Right lobe of liver (tissue), 6 donors: ENCODE results near the gene RNGTT. TPM values are rescaled to one million over a fixed set of nuclear protein-coding genes. Genes with fewer than 3 reads are reported as not detected.

Source experiments
- ATAC-seq, 4 donors: fragments of 200-7000 bp; cut with Tn5 transposase; one replicate each; pipeline ENCODE4 v1.9.1; 2020; ENCODE audit warnings: mild to moderate bottlenecking in 4 of 4, moderate library complexity in 4 of 4
- DNase-seq, 3 donors: peaks; one replicate each; pipeline ENCODE4 v3.0.0-alpha.2; 2020
- H3K27ac ChIP-seq, 3 donors: fragments of 200-600 bp; one replicate each; pipeline ENCODE4 v1.8.0; 2022
- H3K27me3 ChIP-seq, 2 donors: fragments of 200-600 bp; one replicate each; pipeline ENCODE4 v1.8.0; 2022
- H3K36me3 ChIP-seq, 4 donors: fragments of 200-600 bp; sonication (generic) in 1 of 4; one replicate each; pipeline versions ENCODE4 v1.5.1 to v1.8.0; 2017 to 2022; ENCODE audit warnings: control low read depth in 1 of 4
- H3K4me1 ChIP-seq, 4 donors: fragments of 200-600 bp; sonication (generic) in 1 of 4; one replicate each; pipeline versions ENCODE4 v1.5.1 to v1.8.0; 2017 to 2022; ENCODE audit warnings: control low read depth in 1 of 4
- H3K4me3 ChIP-seq, 3 donors: fragments of 200-600 bp; one replicate each; pipeline ENCODE4 v1.8.0; 2022
- H3K9me3 ChIP-seq, 4 donors: fragments of 200-600 bp; sonication (generic) in 1 of 4; one replicate each; pipeline versions ENCODE4 v1.5.1 to v1.8.0; 2017 to 2022; ENCODE audit warnings: control low read depth in 1 of 4
- CTCF ChIP-seq, 4 donors: fragments of 200-600 bp in 3 of 4; fragments of 450-650 bp in 1 of 4; IDR thresholded peaks; one replicate each; pipeline versions ENCODE4 v1.5.1 to v1.8.0; 2016 to 2022; ENCODE audit warnings: antibody characterized with exemption in 4 of 4, mild to moderate bottlenecking in 2 of 4
- POLR2A ChIP-seq: fragments of 450-650 bp; IDR thresholded peaks from one replicate; pipeline ENCODE4 v1.6.1; 2017; ENCODE audit warnings: antibody characterized with exemption, mild to moderate bottlenecking
- WGBS: methylation state at CpG from one replicate; pipeline ENCODE4 v1.1.6; 2018; ENCODE audit warnings: low coverage, low lambda C conversion rate; ENCODE audit not compliant: insufficient coverage; ENCODE audit errors: missing lambda C conversion rate; 5-methylcytosine and 5-hydroxymethylcytosine counted together
- intact Hi-C, 2 donors: fragments of 100-400 bp; cut with DNase I; formaldehyde crosslinking; loops; one replicate each; pipeline versions ENCODE4 v1.11.2 to v1.14.1; 2022
- total RNA-seq, 6 experiments: library from RNA; depleted of rRNA in 2 of 6; stranded (reverse); fragments of >200 nt in 2 of 6; fragmentation: NEBNext Ultra II Directional in 3 of 6; extraction: Animal tissue kit (Norgen Biotek cat#: 25700) in 3 of 6; gene quantifications; one replicate each; pipeline versions ENCODE4 v1.1.0 to v1.2.4, GENCODE V29; 2016 to 2023
- donor health status: DM: no; HTN: yes; CAD: no.
- donor health status: DM: no; HTN: no; CAD: no.
- donor health status: DM: no; HTN: no; CAD: no.
- donor health status: DM: no; HTN: yes; CAD: no.
- donor health status: DM: no; HTN: yes; CAD: no.

RNGTT gene
- total RNA-seq, 6 experiments from 2014 or later: 5.7 to 11.2 (median 6.5) TPM

- Histone ChIP-seq H3K4me1 (no peaks in the 10 kb centered on the region), H3K27ac (no peak overlapping the region), H3K9me3 (no peaks in the 10 kb centered on the region), H3K36me3 (no peaks in the 10 kb centered on the region), H3K27me3 (no peaks in the 10 kb centered on the region), H3K4me3 (no peak overlapping the region)
- DNase-seq (no peak), ATAC-seq (no peak)
- intact Hi-C loops: no loop called here
- WGBS: 74% methylated on average over 2 of the region's 2 CpGs
- no peak for TF ChIP-seq CTCF (IDR thresholded peaks at IDR 0.05)
- TF ChIP-seq POLR2A: no peak
Observed at GRCh38 chr6:88760091-88760490, 203.3 kb downstream of the RNGTT start.

- Histone ChIP-seq H3K27me3 (no peaks in the 10 kb centered on the region), H3K4me1 (no peaks in the 10 kb centered on the region), H3K27ac (no peak overlapping the region), H3K4me3 (no peak overlapping the region), H3K36me3 (no peaks in the 10 kb centered on the region), H3K9me3 (no peaks in the 10 kb centered on the region)
- intact Hi-C loops: no loop called here
- no peak for DNase-seq
- TF ChIP-seq CTCF (IDR thresholded peaks at IDR 0.05) (no peak), POLR2A (no peak)
- no peak for ATAC-seq
- 95% methylated on average over 2 of the region's 2 CpGs for WGBS
Observed at GRCh38 chr6:88750936-88751335, 212.5 kb downstream of the RNGTT start.

GRCh38 chr6:88749849-88750248, 213.6 kb downstream of the RNGTT start:
- H3K9me3 ChIP-seq: no peaks in the 10 kb centered on the region
- intact Hi-C loops: no loop called here
- DNase-seq (no peak), ATAC-seq (no peak)
- H3K27me3 ChIP-seq: no peaks in the 10 kb centered on the region
- H3K4me1 ChIP-seq: no peaks in the 10 kb centered on the region
- 100% methylated on average over 1 of the region's 1 CpG for WGBS
- H3K4me3 ChIP-seq: no peak overlapping the region
- TF ChIP-seq POLR2A (no peak), CTCF (IDR thresholded peaks at IDR 0.05) (no peak)
- no peaks in the 10 kb centered on the region for H3K36me3 ChIP-seq
- no peak overlapping the region for H3K27ac ChIP-seq

- Histone ChIP-seq H3K9me3 (no peaks in the 10 kb centered on the region), H3K27me3 (no peaks in the 10 kb centered on the region), H3K27ac (no peak overlapping the region), H3K4me1 (no peaks in the 10 kb centered on the region), H3K36me3 (no peaks in the 10 kb centered on the region), H3K4me3 (no peak overlapping the region)
- DNase-seq: no peak
- TF ChIP-seq POLR2A (no peak), CTCF (IDR thresholded peaks at IDR 0.05) (no peak)
- intact Hi-C loops: no loop called here
- no peak for ATAC-seq
- 77% methylated on average over 2 of the region's 2 CpGs for WGBS
Observed at GRCh38 chr6:88748141-88748540, 215.3 kb downstream of the RNGTT start.

GRCh38 chr6:88741939-88742338, 221.5 kb downstream of the RNGTT start:
- 44% methylated on average over 1 of the region's 1 CpG for WGBS

More at GRCh38 chr6:88741939-88742338, 221.5 kb downstream of the RNGTT start:
- no peak overlapping the region for H3K27ac ChIP-seq
- H3K9me3 ChIP-seq: no peaks in the 10 kb centered on the region
- H3K27me3 ChIP-seq: no peaks in the 10 kb centered on the region
- TF ChIP-seq CTCF (IDR thresholded peaks at IDR 0.05) (no peak), POLR2A (no peak)
- no peak for DNase-seq
- no peaks in the 10 kb centered on the region for H3K36me3 ChIP-seq
- no peak for ATAC-seq
- no peaks in the 10 kb centered on the region for H3K4me1 ChIP-seq
- H3K4me3 ChIP-seq: no peak overlapping the region
- intact Hi-C loops: no loop called here
